ENCODE results near the gene CTIF.

Gene CTIF

DNA sequence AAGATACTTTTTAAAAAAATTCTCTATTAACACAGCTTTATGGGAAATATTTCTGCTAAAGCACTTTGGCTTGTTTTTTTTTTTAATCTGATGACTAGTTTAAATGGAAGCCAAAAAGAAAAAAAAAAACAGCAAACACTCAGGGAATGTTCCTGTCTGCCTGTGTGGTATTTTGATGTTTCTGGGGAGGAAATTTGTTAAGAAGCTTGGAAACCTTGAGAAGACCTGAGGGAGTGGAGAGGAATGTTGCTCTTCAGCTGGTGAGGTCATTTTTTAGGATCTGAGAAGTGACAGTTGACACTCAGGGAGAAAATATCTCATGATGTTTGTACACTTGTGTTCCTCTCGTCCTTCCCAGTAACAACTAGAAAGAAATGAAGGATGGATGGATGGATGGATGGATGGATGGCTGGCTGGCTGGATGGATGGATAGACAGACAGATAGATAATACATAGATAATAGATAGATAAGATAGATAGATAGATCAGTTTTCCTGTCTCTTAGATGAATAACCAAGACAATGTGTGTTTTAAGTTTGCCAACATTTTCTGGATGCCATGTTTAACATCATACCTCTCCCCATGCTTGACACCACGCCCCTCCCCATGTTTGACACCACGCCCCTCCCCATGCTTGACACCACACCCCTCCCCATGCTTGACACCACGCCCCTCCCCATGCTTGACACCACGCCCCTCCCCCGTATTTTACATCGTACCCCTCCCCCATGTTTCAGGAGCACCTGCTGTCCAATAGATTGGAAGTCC lies 84.8 kb downstream of the CTIF start:
- DNase-seq (ENCODE audit: low read depth, low spot score): peak; percentile 82
- ChIA-PET POLR2A (interaction anchor here (0.6 to 2.5 kb wide), 5 partner anchors 17 to 85 kb away, joined by 3 to 8 read pairs (median 5); no protein-coding TSS in a partner anchor), CTCF (no interaction called here)
- TF ChIP-seq, protein P1, sequence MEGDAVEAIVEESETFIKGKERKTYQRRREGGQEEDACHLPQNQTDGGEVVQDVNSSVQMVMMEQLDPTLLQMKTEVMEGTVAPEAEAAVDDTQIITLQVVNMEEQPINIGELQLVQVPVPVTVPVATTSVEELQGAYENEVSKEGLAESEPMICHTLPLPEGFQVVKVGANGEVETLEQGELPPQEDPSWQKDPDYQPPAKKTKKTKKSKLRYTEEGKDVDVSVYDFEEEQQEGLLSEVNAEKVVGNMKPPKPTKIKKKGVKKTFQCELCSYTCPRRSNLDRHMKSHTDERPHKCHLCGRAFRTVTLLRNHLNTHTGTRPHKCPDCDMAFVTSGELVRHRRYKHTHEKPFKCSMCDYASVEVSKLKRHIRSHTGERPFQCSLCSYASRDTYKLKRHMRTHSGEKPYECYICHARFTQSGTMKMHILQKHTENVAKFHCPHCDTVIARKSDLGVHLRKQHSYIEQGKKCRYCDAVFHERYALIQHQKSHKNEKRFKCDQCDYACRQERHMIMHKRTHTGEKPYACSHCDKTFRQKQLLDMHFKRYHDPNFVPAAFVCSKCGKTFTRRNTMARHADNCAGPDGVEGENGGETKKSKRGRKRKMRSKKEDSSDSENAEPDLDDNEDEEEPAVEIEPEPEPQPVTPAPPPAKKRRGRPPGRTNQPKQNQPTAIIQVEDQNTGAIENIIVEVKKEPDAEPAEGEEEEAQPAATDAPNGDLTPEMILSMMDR (IDR thresholded peaks at IDR 0.05; ENCODE audit: insufficient read depth, low read length, missing control alignments): no peak
- H3K4me3 ChIP-seq (ENCODE audit: low read depth, low read length): no peak overlapping the region

DNA sequence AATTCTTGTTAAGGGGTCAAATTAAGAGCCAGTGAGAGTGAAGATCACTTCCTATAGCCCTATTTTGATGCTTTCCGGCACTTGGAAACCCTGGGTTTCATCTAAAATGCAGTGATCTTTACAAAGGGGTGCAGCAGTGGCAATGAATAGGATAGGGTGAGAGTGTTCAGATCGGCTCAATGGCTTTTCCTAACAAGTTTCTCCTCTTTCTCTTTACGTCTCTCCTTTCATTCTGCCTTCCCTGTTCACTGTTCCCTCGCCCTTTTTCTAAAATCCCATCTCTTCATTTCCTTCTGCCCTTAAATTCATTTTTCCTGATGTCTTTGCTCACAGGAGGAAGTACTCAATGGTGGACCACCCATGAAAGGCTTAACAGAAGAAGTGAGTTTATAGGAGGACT lies 86.0 kb downstream of the CTIF start:
- no peak overlapping the region for H3K4me3 ChIP-seq (ENCODE audit: low read depth, low read length)
- ChIA-PET CTCF (no interaction called here), POLR2A (no interaction called here)
- no peak for DNase-seq (ENCODE audit: low read depth, low spot score)
- TF ChIP-seq, protein P1 (IDR thresholded peaks at IDR 0.05; ENCODE audit: insufficient read depth, low read length, missing control alignments): no peak

DNA sequence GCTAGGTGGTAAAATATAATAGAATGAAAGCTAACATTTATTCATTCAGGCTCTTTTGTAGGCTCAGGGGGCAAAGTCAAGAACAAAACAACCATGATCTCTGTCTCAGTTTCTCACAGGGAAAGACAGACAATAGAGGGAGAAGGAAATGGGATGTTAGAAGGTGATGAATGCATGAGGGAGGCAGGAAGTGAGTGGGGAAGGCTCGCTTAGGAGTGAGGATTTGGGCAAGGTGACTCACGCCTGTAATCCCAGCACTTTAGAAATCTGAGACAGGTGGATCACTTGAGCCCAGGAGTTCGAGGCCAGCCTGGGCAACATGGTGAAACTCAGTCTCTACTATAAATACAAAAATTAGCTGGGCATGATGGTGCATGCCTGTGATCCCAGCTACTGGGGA lies 88.4 kb downstream of the CTIF start:
- ChIA-PET CTCF (no interaction called here), POLR2A (no interaction called here)
- no peak for DNase-seq (ENCODE audit: low read depth, low spot score)

DNA sequence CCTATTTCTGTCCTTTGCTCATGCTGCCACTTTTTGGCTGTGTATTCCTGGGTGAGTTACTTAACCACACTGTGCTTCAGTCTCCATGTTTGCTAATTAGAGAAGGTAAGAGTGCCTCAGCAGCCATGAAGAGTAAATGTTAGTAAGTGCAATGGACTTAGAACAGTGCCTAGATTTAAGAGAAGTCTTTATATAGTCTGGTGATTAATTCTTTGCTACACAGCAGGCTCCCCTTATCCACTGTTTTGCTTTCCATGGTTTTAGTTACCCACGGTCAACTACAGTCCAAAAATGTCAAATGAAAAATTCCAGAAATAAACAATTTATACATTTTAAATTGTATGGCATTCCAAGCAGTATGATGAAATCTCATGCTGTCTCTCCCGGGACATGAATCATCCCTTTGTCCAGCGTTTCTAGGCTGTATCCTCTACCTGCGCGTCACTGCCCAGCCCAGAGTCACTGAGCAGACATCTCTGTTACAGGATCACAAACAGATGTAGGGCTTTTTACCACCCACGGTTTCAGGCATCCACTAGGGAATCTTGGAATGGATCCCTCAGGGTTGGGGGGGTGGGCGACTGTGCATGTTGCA lies 91.0 kb downstream of the CTIF start:
- POLR2A ChIA-PET: interaction anchor here (0.9 to 1.1 kb wide), 2 partner anchors 11 to 27 kb away, joined by 3 read pairs; no protein-coding TSS in a partner anchor
- no peak overlapping the region for H3K4me3 ChIP-seq (ENCODE audit: low read depth, low read length)
- CTCF ChIA-PET: interaction anchor here (0.9 to 2.9 kb wide), 4 partner anchors 15 to 155 kb away, joined by 3 to 26 read pairs (median 4); no protein-coding TSS in a partner anchor
- TF ChIP-seq, protein P1 (IDR thresholded peaks at IDR 0.05; ENCODE audit: insufficient read depth, low read length, missing control alignments): no peak
- DNase-seq (ENCODE audit: low read depth, low spot score): peak; percentile 98

More for the DNA sequence above, 88.4 kb downstream of the CTIF start:
- TF ChIP-seq, protein P1 (IDR thresholded peaks at IDR 0.05; ENCODE audit: insufficient read depth, low read length, missing control alignments): no peak
- H3K4me3 ChIP-seq (ENCODE audit: low read depth, low read length): no peak overlapping the region

DNA sequence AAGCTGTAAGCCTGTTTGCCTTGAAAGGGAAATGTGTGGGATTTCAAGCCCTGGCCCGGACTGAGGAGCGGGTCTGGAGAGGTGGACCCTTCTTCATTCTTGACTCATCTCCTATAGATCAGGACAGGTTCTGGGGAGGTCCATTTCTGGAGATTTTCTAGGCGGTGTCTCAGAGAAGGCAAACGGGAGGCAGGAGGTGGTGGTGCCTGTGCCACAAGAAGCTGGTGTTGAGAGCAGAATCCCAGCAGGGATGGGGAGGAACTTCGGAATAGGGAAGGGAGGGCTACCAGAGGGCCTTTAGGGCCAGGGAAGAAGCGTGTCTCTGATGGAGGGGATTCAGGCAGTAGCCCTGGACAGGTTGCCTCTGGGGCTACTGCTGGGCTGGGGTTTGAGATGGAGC lies 93.0 kb downstream of the CTIF start:
- ChIA-PET CTCF (interaction anchor here (1.0 to 2.9 kb wide), 2 partner anchors 17 to 157 kb away, joined by 3 to 26 read pairs; no protein-coding TSS in a partner anchor), POLR2A (no interaction called here)
- TF ChIP-seq, protein P1 (IDR thresholded peaks at IDR 0.05; ENCODE audit: insufficient read depth, low read length, missing control alignments): no peak
- no peak for DNase-seq (ENCODE audit: low read depth, low spot score)
- no peak overlapping the region for H3K4me3 ChIP-seq (ENCODE audit: low read depth, low read length)

DNA sequence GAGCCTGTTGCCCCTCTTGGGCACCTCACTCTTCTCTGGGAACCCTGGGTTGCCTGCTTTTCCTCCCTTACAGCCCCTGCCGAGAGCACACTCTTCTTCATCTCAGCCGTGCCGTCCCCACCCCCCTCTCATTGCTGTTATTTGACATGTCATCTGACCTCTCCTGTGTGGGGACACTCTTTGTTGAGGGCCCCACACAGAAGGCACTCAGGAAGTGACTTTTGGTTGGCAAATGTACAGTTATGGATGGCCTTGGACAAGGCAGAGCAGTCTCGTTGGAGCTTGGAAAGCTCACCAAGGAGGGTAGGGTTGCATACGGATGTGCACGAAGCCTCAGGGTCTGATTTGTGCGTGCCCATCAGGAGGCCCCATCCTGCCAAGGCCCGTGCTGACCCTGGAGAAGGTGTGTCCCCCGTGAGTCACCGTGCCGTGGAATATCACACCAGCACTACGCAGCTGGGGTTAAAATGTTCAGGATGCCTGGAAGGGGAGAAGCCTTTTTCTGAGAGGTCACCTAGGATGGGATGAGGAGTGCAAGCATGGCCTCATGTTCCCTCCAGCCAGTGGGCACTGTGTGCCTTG lies 93.9 kb downstream of the CTIF start:
- ChIA-PET CTCF (interaction anchor here (2.9 kb wide), 1 partner anchor 158 kb away, joined by 26 read pairs; no protein-coding TSS in a partner anchor), POLR2A (no interaction called here)
- DNase-seq (ENCODE audit: low read depth, low spot score): no peak
- H3K4me3 ChIP-seq (ENCODE audit: low read depth, low read length): no peak overlapping the region
- TF ChIP-seq, protein P1 (IDR thresholded peaks at IDR 0.05; ENCODE audit: insufficient read depth, low read length, missing control alignments): no peak
